NAMALWA (cell line): ENCODE results near the gene CRISPLD2.
"Not testable (repeated sequence)": the region's sequence is repeated elsewhere in the genome, so short reads cannot be mapped to it uniquely, and the experiment has no call there.

ENCODE experiments used
- DNase-seq: peaks from one replicate; pipeline ENCODE4 v3.0.0-alpha.2; 2015; ENCODE audit warnings: low spot score

The CRISPLD2 gene

GRCh38 chr16:84860383-84860782 lies 40.6 kb downstream of the CRISPLD2 start:
- no peak for DNase-seq

- no peak for DNase-seq
Measured at GRCh38 chr16:84861671-84862070, 41.9 kb downstream of the CRISPLD2 start.

- DNase-seq = no peak
Measured at GRCh38 chr16:84862804-84863480, 43.2 kb downstream of the CRISPLD2 start.

- DNase-seq = no peak
Measured at GRCh38 chr16:84863481-84863814, 43.7 kb downstream of the CRISPLD2 start.

- peak; percentile 79 for DNase-seq
Measured at GRCh38 chr16:84864326-84864955, 44.7 kb downstream of the CRISPLD2 start.

GRCh38 chr16:84867696-84868095 lies 47.9 kb downstream of the CRISPLD2 start:
- DNase-seq = no peak

- DNase-seq = no peak
Measured at GRCh38 chr16:84868328-84868727, 48.5 kb downstream of the CRISPLD2 start.

- DNase-seq = no peak
Measured at GRCh38 chr16:84868829-84869472, 49.2 kb downstream of the CRISPLD2 start.

- no peak for DNase-seq
Measured at GRCh38 chr16:84869473-84869845, 49.7 kb downstream of the CRISPLD2 start.

GRCh38 chr16:84872971-84873370 lies 53.2 kb downstream of the CRISPLD2 start:
- DNase-seq = not testable (repeated sequence)

- DNase-seq = peak; percentile 41
Measured at GRCh38 chr16:84874004-84874435, 54.2 kb downstream of the CRISPLD2 start.

- no peak for DNase-seq
Measured at GRCh38 chr16:84874553-84874952, 54.8 kb downstream of the CRISPLD2 start.

GRCh38 chr16:84874983-84875382 lies 55.2 kb downstream of the CRISPLD2 start:
- DNase-seq = no peak

- DNase-seq = no peak
Measured at GRCh38 chr16:84875846-84876245, 56.1 kb downstream of the CRISPLD2 start.

GRCh38 chr16:84876873-84877606 lies 57.3 kb downstream of the CRISPLD2 start:
- DNase-seq = no peak

- DNase-seq = no peak
Measured at GRCh38 chr16:84878770-84879169, 59.0 kb downstream of the CRISPLD2 start.

GRCh38 chr16:84879569-84880487 lies 60.0 kb downstream of the CRISPLD2 start:
- DNase-seq = no peak

GRCh38 chr16:84881702-84882521 lies 62.1 kb downstream of the CRISPLD2 start:
- DNase-seq = no peak

GRCh38 chr16:84883301-84883700 lies 63.5 kb downstream of the CRISPLD2 start:
- DNase-seq = no peak

GRCh38 chr16:84884246-84884595 lies 64.4 kb downstream of the CRISPLD2 start:
- no peak for DNase-seq
